Prostate gland (tissue), 2 donors: ENCODE measurements around the gene CDYL2.

ENCODE experiments used
- POLR2A ChIP-seq: fragments of 450-650 bp; IDR thresholded peaks from one replicate; pipeline ENCODE4 v1.6.1; 2016; ENCODE audit warnings: antibody characterized with exemption, mild to moderate bottlenecking
- TF ChIP-seq, protein P1 (sequence below), 4 experiments: fragments of 200-600 bp in 2 of 4; fragments of 450-650 bp in 2 of 4; sonication (generic) in 2 of 4; IDR thresholded peaks; 1 replicate in 3 of 4; 2 replicates in 1 of 4; pipeline ENCODE4 v1.5.1; 2016 to 2019; ENCODE audit warnings: antibody characterized with exemption in 4 of 4, mild to moderate bottlenecking in 2 of 4, moderate library complexity in 2 of 4

- TF ChIP-seq, protein P1, sequence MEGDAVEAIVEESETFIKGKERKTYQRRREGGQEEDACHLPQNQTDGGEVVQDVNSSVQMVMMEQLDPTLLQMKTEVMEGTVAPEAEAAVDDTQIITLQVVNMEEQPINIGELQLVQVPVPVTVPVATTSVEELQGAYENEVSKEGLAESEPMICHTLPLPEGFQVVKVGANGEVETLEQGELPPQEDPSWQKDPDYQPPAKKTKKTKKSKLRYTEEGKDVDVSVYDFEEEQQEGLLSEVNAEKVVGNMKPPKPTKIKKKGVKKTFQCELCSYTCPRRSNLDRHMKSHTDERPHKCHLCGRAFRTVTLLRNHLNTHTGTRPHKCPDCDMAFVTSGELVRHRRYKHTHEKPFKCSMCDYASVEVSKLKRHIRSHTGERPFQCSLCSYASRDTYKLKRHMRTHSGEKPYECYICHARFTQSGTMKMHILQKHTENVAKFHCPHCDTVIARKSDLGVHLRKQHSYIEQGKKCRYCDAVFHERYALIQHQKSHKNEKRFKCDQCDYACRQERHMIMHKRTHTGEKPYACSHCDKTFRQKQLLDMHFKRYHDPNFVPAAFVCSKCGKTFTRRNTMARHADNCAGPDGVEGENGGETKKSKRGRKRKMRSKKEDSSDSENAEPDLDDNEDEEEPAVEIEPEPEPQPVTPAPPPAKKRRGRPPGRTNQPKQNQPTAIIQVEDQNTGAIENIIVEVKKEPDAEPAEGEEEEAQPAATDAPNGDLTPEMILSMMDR (IDR thresholded peaks at IDR 0.05) = no peak
- no peak for TF ChIP-seq POLR2A
These were observed 144.5 kb downstream of the CDYL2 start for GRCh38 chr16:80659865-80660264.
